ENCODE results near the gene SLC17A9. TPM values are rescaled to one million over a fixed set of nuclear protein-coding genes. Genes with fewer than 3 reads are reported as not detected.
A peak's percentile ranks its signal among the peaks of the same experiment; 100 is the strongest.

SLC17A9 gene
- total RNA-seq, 1 donor from 2014 or later = 12.4 TPM

DNA sequence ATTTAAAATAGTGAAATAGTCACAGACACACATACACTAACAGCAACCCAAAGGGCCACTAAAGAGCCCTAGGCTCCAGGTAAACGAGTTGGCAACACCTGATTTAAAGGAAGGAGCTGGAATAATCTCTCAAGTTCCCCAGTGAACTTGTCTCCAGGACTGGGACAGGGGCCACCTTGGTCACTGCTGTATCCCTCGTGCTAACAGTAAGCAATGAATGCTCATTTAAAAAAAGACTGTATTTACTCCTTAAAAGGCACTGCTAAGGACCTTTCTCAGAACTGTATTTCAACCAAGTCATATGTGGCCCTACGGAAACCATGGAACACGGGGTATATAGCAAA, 27.5 kb upstream of the SLC17A9 start:
- FAIRE-seq = no peak
- peak overlapping the region; percentile 82 for H3K4me3 ChIP-seq (ENCODE audit: insufficient read depth, low read depth, low read length)

DNA sequence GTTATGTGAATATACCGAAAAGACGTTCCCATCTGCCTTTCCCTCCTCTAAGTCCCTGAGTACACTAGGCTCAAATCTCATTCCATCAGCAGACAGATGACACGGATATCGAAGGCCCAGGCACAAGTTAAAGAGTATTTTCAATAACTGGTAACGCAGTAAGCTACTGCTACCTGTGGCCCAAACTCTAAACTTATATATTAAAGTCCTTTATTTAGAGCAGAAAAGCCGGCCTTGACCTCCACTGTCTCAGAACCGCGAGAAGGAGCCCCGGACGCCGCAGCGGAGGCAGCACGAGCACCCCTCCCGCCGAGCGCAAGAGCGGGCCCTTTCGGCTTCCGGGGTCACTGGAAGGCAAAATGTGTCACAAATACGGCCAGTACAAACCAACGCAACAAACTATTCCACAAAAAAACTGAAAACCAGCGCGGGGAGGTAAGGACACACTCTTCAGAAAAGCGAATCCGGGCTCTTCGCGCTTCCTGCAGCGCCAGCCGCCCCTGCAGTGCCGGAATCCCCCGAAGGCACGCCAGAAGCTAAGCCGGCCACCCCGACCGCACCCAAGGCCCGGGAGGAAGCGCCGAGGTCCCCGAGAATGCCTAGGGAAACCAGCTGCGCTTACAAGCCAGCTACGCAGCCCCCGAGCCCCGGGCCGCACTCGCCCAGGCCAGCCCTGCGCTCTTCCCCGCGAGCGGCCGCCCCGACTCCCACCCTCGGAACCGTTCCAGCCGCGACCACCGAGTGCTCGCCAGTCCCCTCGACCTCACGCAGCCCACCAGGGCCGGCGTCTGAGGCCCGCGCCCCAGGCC, 26.9 kb upstream of the SLC17A9 start:
- DNase-seq (ENCODE audit: low read depth) (no peak), FAIRE-seq (no peak)
- Mint-ChIP-seq H3K4me3 (ENCODE audit: unreplicated experiment) (peak overlapping the region; percentile 97), H3K9me3 (ENCODE audit: unreplicated experiment) (no peaks in the 10 kb centered on the region), H3K4me1 (ENCODE audit: low read depth, unreplicated experiment) (peaks cover 35% of the 10 kb centered on the region), H3K27ac (ENCODE audit: unreplicated experiment) (peak overlapping the region; percentile 98), H3K36me3 (ENCODE audit: low read depth, unreplicated experiment) (peaks cover 4% of the 10 kb centered on the region), H3K27me3 (ENCODE audit: low read depth, unreplicated experiment) (no peaks in the 10 kb centered on the region)
- H3K27ac ChIP-seq (ENCODE audit: low read depth, low read length) = peak overlapping the region; percentile 83
- H3K79me2 ChIP-seq (ENCODE audit: insufficient read depth, low read length) = peaks cover 98% of the 10 kb centered on the region
- H3K36me3 ChIP-seq (ENCODE audit: insufficient read depth, low read length) = no peaks in the 10 kb centered on the region
- H4K20me1 ChIP-seq (ENCODE audit: insufficient read depth, low read length) = peaks cover 88% of the 10 kb centered on the region
- peaks cover 54% of the 10 kb centered on the region for H3K4me1 ChIP-seq (ENCODE audit: insufficient read depth, low read length)
- H3K9ac ChIP-seq (ENCODE audit: low read length) = peak overlapping the region; percentile 96
- peak overlapping the region; percentile 91 for H3K4me2 ChIP-seq (ENCODE audit: low read length)
- H3K4me3 ChIP-seq (ENCODE audit: insufficient read depth, low read depth, low read length) = peak overlapping the region; percentile 82
- no peak overlapping the region for H2AFZ ChIP-seq (ENCODE audit: low read depth, low read length)
- no peak for TF ChIP-seq EZH2 (IDR thresholded peaks at IDR 0.05; ENCODE audit: insufficient read depth, low read length)
- TF ChIP-seq, protein P1, sequence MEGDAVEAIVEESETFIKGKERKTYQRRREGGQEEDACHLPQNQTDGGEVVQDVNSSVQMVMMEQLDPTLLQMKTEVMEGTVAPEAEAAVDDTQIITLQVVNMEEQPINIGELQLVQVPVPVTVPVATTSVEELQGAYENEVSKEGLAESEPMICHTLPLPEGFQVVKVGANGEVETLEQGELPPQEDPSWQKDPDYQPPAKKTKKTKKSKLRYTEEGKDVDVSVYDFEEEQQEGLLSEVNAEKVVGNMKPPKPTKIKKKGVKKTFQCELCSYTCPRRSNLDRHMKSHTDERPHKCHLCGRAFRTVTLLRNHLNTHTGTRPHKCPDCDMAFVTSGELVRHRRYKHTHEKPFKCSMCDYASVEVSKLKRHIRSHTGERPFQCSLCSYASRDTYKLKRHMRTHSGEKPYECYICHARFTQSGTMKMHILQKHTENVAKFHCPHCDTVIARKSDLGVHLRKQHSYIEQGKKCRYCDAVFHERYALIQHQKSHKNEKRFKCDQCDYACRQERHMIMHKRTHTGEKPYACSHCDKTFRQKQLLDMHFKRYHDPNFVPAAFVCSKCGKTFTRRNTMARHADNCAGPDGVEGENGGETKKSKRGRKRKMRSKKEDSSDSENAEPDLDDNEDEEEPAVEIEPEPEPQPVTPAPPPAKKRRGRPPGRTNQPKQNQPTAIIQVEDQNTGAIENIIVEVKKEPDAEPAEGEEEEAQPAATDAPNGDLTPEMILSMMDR (IDR thresholded peaks at IDR 0.05; ENCODE audit: insufficient read depth, low read depth, low read length) = no peak
- no peaks in the 10 kb centered on the region for H3K9me3 ChIP-seq (ENCODE audit: insufficient read depth, low read depth, low read length)
- H3K27me3 ChIP-seq (ENCODE audit: insufficient read depth, low read length) = no peaks in the 10 kb centered on the region

More for the DNA sequence above, 27.5 kb upstream of the SLC17A9 start:
- H4K20me1 ChIP-seq (ENCODE audit: insufficient read depth, low read length) = peaks cover 88% of the 10 kb centered on the region
- peak overlapping the region; percentile 96 for H3K9ac ChIP-seq (ENCODE audit: low read length)
- peak overlapping the region; percentile 97 for H3K4me3 Mint-ChIP-seq (ENCODE audit: unreplicated experiment)
- H3K79me2 ChIP-seq (ENCODE audit: insufficient read depth, low read length) = peaks cover 98% of the 10 kb centered on the region
- H3K9me3 Mint-ChIP-seq (ENCODE audit: unreplicated experiment) = no peaks in the 10 kb centered on the region
- peaks cover 51% of the 10 kb centered on the region for H3K4me1 ChIP-seq (ENCODE audit: insufficient read depth, low read length)
- H3K9me3 ChIP-seq (ENCODE audit: insufficient read depth, low read depth, low read length) = no peaks in the 10 kb centered on the region
- H3K27ac ChIP-seq (ENCODE audit: low read depth, low read length) = peak overlapping the region; percentile 83
- H3K4me1 Mint-ChIP-seq (ENCODE audit: low read depth, unreplicated experiment) = peaks cover 37% of the 10 kb centered on the region
- no peak overlapping the region for H2AFZ ChIP-seq (ENCODE audit: low read depth, low read length)
- H3K36me3 ChIP-seq (ENCODE audit: insufficient read depth, low read length) = no peaks in the 10 kb centered on the region
- peaks cover 4% of the 10 kb centered on the region for H3K36me3 Mint-ChIP-seq (ENCODE audit: low read depth, unreplicated experiment)
- TF ChIP-seq EZH2 (IDR thresholded peaks at IDR 0.05; ENCODE audit: insufficient read depth, low read length) = no peak
- TF ChIP-seq, protein P1 (IDR thresholded peaks at IDR 0.05; ENCODE audit: insufficient read depth, low read depth, low read length) = no peak
- no peak for DNase-seq (ENCODE audit: low read depth)
- peak overlapping the region; percentile 91 for H3K4me2 ChIP-seq (ENCODE audit: low read length)
- peak overlapping the region; percentile 98 for H3K27ac Mint-ChIP-seq (ENCODE audit: unreplicated experiment)
- no peaks in the 10 kb centered on the region for H3K27me3 Mint-ChIP-seq (ENCODE audit: low read depth, unreplicated experiment)
- no peaks in the 10 kb centered on the region for H3K27me3 ChIP-seq (ENCODE audit: insufficient read depth, low read length)
